Effector memory CD8-positive, alpha-beta T cell (primary cell): ENCODE data around the gene APBA1.
"Not testable (repeated sequence)": the region's sequence is repeated elsewhere in the genome, so short reads cannot be mapped to it uniquely, and the experiment has no call there.

Experiments
- ATAC-seq: fragments of 150-1000 bp; cut with Tn5 transposase; replicated peaks from 2 replicates; pipeline ENCODE4 v1.10.0; 2021; ENCODE audit warnings: mild to moderate bottlenecking, moderate library complexity
- DNase-seq, 3 experiments: peaks; one replicate each; pipeline ENCODE4 v3.0.0; 2021
- H3K27ac Mint-ChIP-seq, 2 donors: one replicate each; pipeline ENCODE4 v1.8.0; 2022; ENCODE audit warnings: mild to moderate bottlenecking in 2 of 2, mixed read lengths in 2 of 2, moderate library complexity in 2 of 2
- H3K27me3 Mint-ChIP-seq, 2 donors: one replicate each; pipeline ENCODE4 v1.8.0; 2022; ENCODE audit warnings: mixed read lengths in 2 of 2
- H3K36me3 Mint-ChIP-seq: one replicate; pipeline ENCODE4 v1.8.0; 2022; ENCODE audit warnings: mild to moderate bottlenecking, moderate library complexity, mixed read lengths; ENCODE audit not compliant: insufficient read depth
- H3K4me1 Mint-ChIP-seq, 2 donors: one replicate each; pipeline ENCODE4 v1.8.0; 2022; ENCODE audit warnings: low read depth in 2 of 2, mixed read lengths in 2 of 2
- H3K4me3 Mint-ChIP-seq, 2 donors: one replicate each; pipeline ENCODE4 v1.8.0; 2022; ENCODE audit warnings: mild to moderate bottlenecking in 2 of 2, mixed read lengths in 2 of 2, moderate library complexity in 2 of 2
- H3K9me3 Mint-ChIP-seq, 2 donors: one replicate each; pipeline ENCODE4 v1.8.0; 2022; ENCODE audit warnings: mixed read lengths in 2 of 2

APBA1 gene

GRCh38 chr9:69439654-69440053 lies 232.5 kb downstream of the APBA1 start:
- not testable (repeated sequence) for H3K9me3 Mint-ChIP-seq, H3K36me3 Mint-ChIP-seq, H3K27ac Mint-ChIP-seq, H3K4me1 Mint-ChIP-seq, DNase-seq, ATAC-seq
- peak overlapping the region in 1 of 2 donors; percentile 30 for H3K4me3 Mint-ChIP-seq
- peaks cover 8 to 11% of the 10 kb centered on the region in 2 donors for H3K27me3 Mint-ChIP-seq

GRCh38 chr9:69433968-69434367 lies 238.2 kb downstream of the APBA1 start:
- no peak for DNase-seq
- H3K27me3 Mint-ChIP-seq, result peaks cover 0 to 8% of the 10 kb centered on the region in 2 donors
- peaks cover 3% of the 10 kb centered on the region for H3K36me3 Mint-ChIP-seq
- H3K9me3 Mint-ChIP-seq, result no peaks in the 10 kb centered on the region
- peaks cover 0 to 2% of the 10 kb centered on the region in 2 donors for H3K4me1 Mint-ChIP-seq
- ATAC-seq, result no peak
- H3K4me3 Mint-ChIP-seq, result no peak overlapping the region
- no peak overlapping the region for H3K27ac Mint-ChIP-seq

GRCh38 chr9:69433392-69433791 lies 238.8 kb downstream of the APBA1 start:
- ATAC-seq (no peak), DNase-seq (no peak)
- Mint-ChIP-seq H3K36me3 (peaks cover 3% of the 10 kb centered on the region), H3K4me3 (no peak overlapping the region), H3K27me3 (peaks cover 0 to 8% of the 10 kb centered on the region in 2 donors), H3K27ac (no peak overlapping the region), H3K9me3 (no peaks in the 10 kb centered on the region), H3K4me1 (peaks cover 0 to 2% of the 10 kb centered on the region in 2 donors)

- ATAC-seq (no peak), DNase-seq (no peak)
- H3K36me3 Mint-ChIP-seq, result peaks cover 3% of the 10 kb centered on the region
- H3K9me3 Mint-ChIP-seq, result no peaks in the 10 kb centered on the region
- peaks cover 0 to 8% of the 10 kb centered on the region in 2 donors for H3K27me3 Mint-ChIP-seq
- peaks cover 0 to 2% of the 10 kb centered on the region in 2 donors for H3K4me1 Mint-ChIP-seq
- no peak overlapping the region for H3K4me3 Mint-ChIP-seq
- H3K27ac Mint-ChIP-seq, result no peak overlapping the region
Observed at GRCh38 chr9:69432623-69433022, 239.5 kb downstream of the APBA1 start.

- H3K36me3 Mint-ChIP-seq, result peaks cover 3% of the 10 kb centered on the region
- no peak overlapping the region for H3K4me3 Mint-ChIP-seq
- no peak overlapping the region for H3K27ac Mint-ChIP-seq
- peaks cover 0 to 8% of the 10 kb centered on the region in 2 donors for H3K27me3 Mint-ChIP-seq
- H3K4me1 Mint-ChIP-seq, result peaks cover 0 to 2% of the 10 kb centered on the region in 2 donors
- ATAC-seq (no peak), DNase-seq (no peak)
- no peaks in the 10 kb centered on the region for H3K9me3 Mint-ChIP-seq
Observed at GRCh38 chr9:69431777-69432176, 240.4 kb downstream of the APBA1 start.

- Mint-ChIP-seq H3K4me1 (peaks cover 0 to 2% of the 10 kb centered on the region in 2 donors), H3K9me3 (no peaks in the 10 kb centered on the region), H3K4me3 (no peak overlapping the region), H3K36me3 (peaks cover 3% of the 10 kb centered on the region), H3K27ac (no peak overlapping the region), H3K27me3 (peaks cover 0 to 8% of the 10 kb centered on the region in 2 donors)
- DNase-seq (no peak), ATAC-seq (no peak)
Observed at GRCh38 chr9:69431203-69431602, 241.0 kb downstream of the APBA1 start.

GRCh38 chr9:69430206-69430605 lies 242.0 kb downstream of the APBA1 start:
- DNase-seq (no peak), ATAC-seq (no peak)
- H3K36me3 Mint-ChIP-seq, result peaks cover 3% of the 10 kb centered on the region
- no peaks in the 10 kb centered on the region for H3K9me3 Mint-ChIP-seq
- H3K4me1 Mint-ChIP-seq, result peaks cover 0 to 2% of the 10 kb centered on the region in 2 donors
- H3K4me3 Mint-ChIP-seq, result no peak overlapping the region
- no peak overlapping the region for H3K27ac Mint-ChIP-seq
- H3K27me3 Mint-ChIP-seq, result peaks cover 0 to 8% of the 10 kb centered on the region in 2 donors

GRCh38 chr9:69429281-69429680 lies 242.9 kb downstream of the APBA1 start:
- H3K36me3 Mint-ChIP-seq, result peaks cover 3% of the 10 kb centered on the region
- no peak overlapping the region for H3K27ac Mint-ChIP-seq
- H3K27me3 Mint-ChIP-seq, result peaks cover 0 to 8% of the 10 kb centered on the region in 2 donors
- H3K4me1 Mint-ChIP-seq, result peaks cover 0 to 2% of the 10 kb centered on the region in 2 donors
- no peak for ATAC-seq
- DNase-seq, result no peak
- H3K4me3 Mint-ChIP-seq, result no peak overlapping the region
- no peaks in the 10 kb centered on the region for H3K9me3 Mint-ChIP-seq

GRCh38 chr9:69428017-69428785 lies 244.0 kb downstream of the APBA1 start:
- Mint-ChIP-seq H3K9me3 (no peaks in the 10 kb centered on the region), H3K36me3 (peaks cover 3% of the 10 kb centered on the region), H3K4me1 (peaks cover 0 to 2% of the 10 kb centered on the region in 2 donors), H3K27ac (no peak overlapping the region), H3K27me3 (peaks cover 0 to 8% of the 10 kb centered on the region in 2 donors), H3K4me3 (no peak overlapping the region)
- DNase-seq, result no peak
- no peak for ATAC-seq

GRCh38 chr9:69427286-69427685 lies 244.9 kb downstream of the APBA1 start:
- DNase-seq (no peak), ATAC-seq (no peak)
- Mint-ChIP-seq H3K27me3 (peaks cover 0 to 8% of the 10 kb centered on the region in 2 donors), H3K4me3 (no peak overlapping the region), H3K4me1 (peaks cover 0 to 2% of the 10 kb centered on the region in 2 donors), H3K9me3 (no peaks in the 10 kb centered on the region), H3K27ac (no peak overlapping the region), H3K36me3 (peaks cover 3% of the 10 kb centered on the region)

GRCh38 chr9:69425136-69425801 lies 246.9 kb downstream of the APBA1 start:
- Mint-ChIP-seq H3K4me3 (no peak overlapping the region), H3K27ac (no peak overlapping the region), H3K9me3 (no peaks in the 10 kb centered on the region), H3K27me3 (peaks cover 6 to 24% of the 10 kb centered on the region in 2 donors), H3K36me3 (peaks cover 2% of the 10 kb centered on the region), H3K4me1 (peaks cover 0 to 2% of the 10 kb centered on the region in 2 donors)
- no peak for DNase-seq
- ATAC-seq, result no peak

- no peak overlapping the region for H3K27ac Mint-ChIP-seq
- no peaks in the 10 kb centered on the region for H3K9me3 Mint-ChIP-seq
- H3K27me3 Mint-ChIP-seq, result peaks cover 11 to 30% of the 10 kb centered on the region in 2 donors
- no peak overlapping the region for H3K4me3 Mint-ChIP-seq
- no peaks in the 10 kb centered on the region for H3K4me1 Mint-ChIP-seq
- H3K36me3 Mint-ChIP-seq, result no peaks in the 10 kb centered on the region
- DNase-seq (peak; percentile 9 to 43 (median 42)), ATAC-seq (peak; percentile 54)
Observed at GRCh38 chr9:69421908-69422801, 250.0 kb downstream of the APBA1 start.

- ATAC-seq (no peak), DNase-seq (no peak)
- H3K27ac Mint-ChIP-seq, result no peak overlapping the region
- no peaks in the 10 kb centered on the region for H3K36me3 Mint-ChIP-seq
- no peaks in the 10 kb centered on the region for H3K4me1 Mint-ChIP-seq
- peaks cover 11 to 30% of the 10 kb centered on the region in 2 donors for H3K27me3 Mint-ChIP-seq
- H3K9me3 Mint-ChIP-seq, result no peaks in the 10 kb centered on the region
- H3K4me3 Mint-ChIP-seq, result no peak overlapping the region
Observed at GRCh38 chr9:69420611-69421270, 251.4 kb downstream of the APBA1 start.
